CD4-positive, CD25-positive, alpha-beta regulatory T cell (primary cell): Measurements from ENCODE around the gene TEX11. TPM values are rescaled to one million over a fixed set of nuclear protein-coding genes. Genes with fewer than 3 reads are reported as not detected.

ENCODE experiments used
- ATAC-seq, 2 donors: fragments of 150-1000 bp; cut with Tn5 transposase; one replicate each; pipeline ENCODE4 v1.10.0; 2021; ENCODE audit warnings: low read depth in 2 of 2, moderate number of reproducible peaks in 2 of 2, moderate library complexity in 1 of 2
- DNase-seq, 3 donors: peaks; one replicate each; pipeline versions ENCODE4 v3.0.0 to v3.0.0-alpha.2; 2012 to 2022; ENCODE audit warnings: mixed read lengths in 1 of 3
- H3K27ac ChIP-seq: one replicate; pipeline ENCODE4 v1.7.0; 2013; ENCODE audit warnings: mild to moderate bottlenecking, low read length; ENCODE audit not compliant: insufficient read depth, poor library complexity, severe bottlenecking
- H3K27me3 ChIP-seq: one replicate; pipeline ENCODE4 v1.7.0; 2013; ENCODE audit warnings: low read length; ENCODE audit not compliant: control insufficient read depth, insufficient read depth
- H3K36me3 ChIP-seq: one replicate; pipeline ENCODE4 v1.7.0; 2013; ENCODE audit warnings: mild to moderate bottlenecking, low read length, moderate library complexity; ENCODE audit not compliant: control insufficient read depth, insufficient read depth
- H3K4me1 ChIP-seq: 2 replicates; pipeline ENCODE4 v1.7.0; 2013; ENCODE audit warnings: mild to moderate bottlenecking, low read length; ENCODE audit not compliant: insufficient read depth, control insufficient read depth, poor library complexity, severe bottlenecking
- H3K4me3 ChIP-seq: one replicate; pipeline ENCODE4 v1.7.0; 2013; ENCODE audit warnings: low read depth, mild to moderate bottlenecking, low read length, moderate library complexity
- H3K9me3 ChIP-seq, 2 experiments: 1 replicate in 1 of 2; 2 replicates in 1 of 2; pipeline ENCODE4 v1.7.0; 2013; ENCODE audit warnings: low read length in 2 of 2, mild to moderate bottlenecking in 1 of 2, moderate library complexity in 1 of 2; ENCODE audit not compliant: control insufficient read depth in 2 of 2
- H3K27ac Mint-ChIP-seq, 3 donors: one replicate each; pipeline ENCODE4 v1.8.0; 2020 to 2022; ENCODE audit warnings: mild to moderate bottlenecking in 3 of 3, mixed read lengths in 3 of 3, moderate library complexity in 2 of 3
- H3K27me3 Mint-ChIP-seq: one replicate; pipeline ENCODE4 v1.8.0; 2022; ENCODE audit warnings: mild to moderate bottlenecking, mixed read lengths
- H3K36me3 Mint-ChIP-seq: one replicate; pipeline ENCODE4 v1.8.0; 2020; ENCODE audit warnings: mixed read lengths
- H3K4me1 Mint-ChIP-seq, 4 donors: one replicate each; pipeline ENCODE4 v1.8.0; 2020 to 2022; ENCODE audit warnings: mixed read lengths in 4 of 4, mild to moderate bottlenecking in 1 of 4
- H3K4me3 Mint-ChIP-seq, 4 donors: one replicate each; pipeline ENCODE4 v1.8.0; 2020 to 2022; ENCODE audit warnings: mild to moderate bottlenecking in 4 of 4, mixed read lengths in 4 of 4, moderate library complexity in 3 of 4
- H3K9me3 Mint-ChIP-seq, 7 donors: one replicate each; pipeline ENCODE4 v1.8.0; 2020 to 2022; ENCODE audit warnings: mixed read lengths in 7 of 7, mild to moderate bottlenecking in 3 of 7, moderate library complexity in 2 of 7
- polyA plus RNA-seq, 4 donors: library from polyadenylated mRNA; unstranded; fragments of 300-500 nt; fragmentation: Illumina TruSeq; gene quantifications; one replicate each; pipeline ENCODE4 v1.2.3, GENCODE V29; 2021
- total RNA-seq: library from RNA; stranded (reverse); gene quantifications from one replicate; pipeline ENCODE4 v1.2.3, GENCODE V29; 2022

The TEX11 gene
- total and polyA plus RNA-seq, 5 donors from 2014 or later, result not detected

GRCh38 chrX:70508296-70508911, 400.1 kb downstream of the TEX11 start:
- ATAC-seq (no peak), DNase-seq (peak in 1 of 3 donors; percentile 48)
- peaks cover 0 to 26% (median 16%) of the 10 kb centered on the region in 4 donors for H3K4me1 Mint-ChIP-seq
- no peak overlapping the region for H3K4me3 ChIP-seq
- no peak overlapping the region for H3K27ac ChIP-seq
- H3K9me3 ChIP-seq, result no peaks in the 10 kb centered on the region
- H3K4me1 ChIP-seq, result peaks cover 2% of the 10 kb centered on the region
- no peak overlapping the region for H3K4me3 Mint-ChIP-seq
- H3K9me3 Mint-ChIP-seq, result peaks cover 0 to 2% (median 0%) of the 10 kb centered on the region in 7 donors
- no peaks in the 10 kb centered on the region for H3K36me3 ChIP-seq
- H3K27ac Mint-ChIP-seq, result peak overlapping the region in 1 of 3 donors; percentile 34
- no peaks in the 10 kb centered on the region for H3K27me3 ChIP-seq
- H3K27me3 Mint-ChIP-seq, result no peaks in the 10 kb centered on the region
- no peaks in the 10 kb centered on the region for H3K36me3 Mint-ChIP-seq

GRCh38 chrX:70505451-70505841, 403.1 kb downstream of the TEX11 start:
- H3K27ac Mint-ChIP-seq, result no peak overlapping the region
- peaks cover 3% of the 10 kb centered on the region for H3K36me3 Mint-ChIP-seq
- peaks cover 0 to 2% (median 0%) of the 10 kb centered on the region in 7 donors for H3K9me3 Mint-ChIP-seq

DNA sequence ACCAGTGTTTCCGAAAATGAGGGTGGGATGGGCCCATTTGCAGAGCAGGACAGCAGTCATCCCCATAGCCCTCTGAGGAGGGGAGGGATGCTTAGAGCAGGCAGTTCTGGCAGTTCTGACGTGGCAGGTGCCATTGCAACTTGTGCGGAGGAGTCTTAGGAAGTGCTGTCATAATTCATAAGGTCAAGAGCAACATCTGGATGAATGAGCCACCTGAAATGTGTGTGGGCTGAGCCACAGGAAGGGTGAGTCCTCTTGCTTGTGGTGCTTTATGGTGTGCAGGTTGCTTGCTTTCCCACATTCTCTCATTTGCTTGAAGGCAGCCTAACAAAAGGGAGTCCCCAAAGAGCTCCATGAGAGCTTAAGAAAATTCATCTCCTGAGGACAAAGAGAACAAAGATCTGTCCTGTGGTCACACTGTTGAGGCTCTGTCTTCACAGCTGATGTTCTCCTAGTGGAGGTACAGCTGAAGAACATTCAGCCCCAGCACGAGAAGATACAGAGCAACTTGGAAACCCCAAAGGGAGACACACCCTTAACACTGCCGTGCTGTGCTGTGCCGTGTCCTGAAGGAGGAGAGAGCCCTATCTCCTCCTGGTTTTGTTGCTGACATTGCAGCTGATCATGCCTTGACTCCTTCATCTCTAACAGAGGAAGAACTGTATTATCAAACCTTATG, 403.6 kb downstream of the TEX11 start:
- Histone ChIP-seq H3K27ac (no peak overlapping the region), H3K9me3 (no peaks in the 10 kb centered on the region), H3K27me3 (no peaks in the 10 kb centered on the region), H3K4me3 (no peak overlapping the region), H3K36me3 (peaks cover 16% of the 10 kb centered on the region), H3K4me1 (peaks cover 2% of the 10 kb centered on the region)
- peaks cover 3% of the 10 kb centered on the region for H3K36me3 Mint-ChIP-seq
- peak overlapping the region in 2 of 3 donors; percentile 66 to 71 for H3K27ac Mint-ChIP-seq
- peaks cover 0 to 26% (median 13%) of the 10 kb centered on the region in 4 donors for H3K4me1 Mint-ChIP-seq
- no peaks in the 10 kb centered on the region for H3K27me3 Mint-ChIP-seq
- ATAC-seq, result no peak
- no peak overlapping the region for H3K4me3 Mint-ChIP-seq
- no peaks in the 10 kb centered on the region for H3K9me3 Mint-ChIP-seq
- no peak for DNase-seq

More at GRCh38 chrX:70505451-70505841, 403.1 kb downstream of the TEX11 start:
- Histone ChIP-seq H3K27ac (no peak overlapping the region), H3K9me3 (no peaks in the 10 kb centered on the region), H3K4me3 (no peak overlapping the region), H3K36me3 (peaks cover 11% of the 10 kb centered on the region), H3K4me1 (peaks cover 2% of the 10 kb centered on the region), H3K27me3 (no peaks in the 10 kb centered on the region)
- H3K27me3 Mint-ChIP-seq, result no peaks in the 10 kb centered on the region
- no peak for ATAC-seq
- no peak overlapping the region for H3K4me3 Mint-ChIP-seq
- H3K4me1 Mint-ChIP-seq, result peaks cover 0 to 26% (median 16%) of the 10 kb centered on the region in 4 donors
- DNase-seq, result no peak

DNA sequence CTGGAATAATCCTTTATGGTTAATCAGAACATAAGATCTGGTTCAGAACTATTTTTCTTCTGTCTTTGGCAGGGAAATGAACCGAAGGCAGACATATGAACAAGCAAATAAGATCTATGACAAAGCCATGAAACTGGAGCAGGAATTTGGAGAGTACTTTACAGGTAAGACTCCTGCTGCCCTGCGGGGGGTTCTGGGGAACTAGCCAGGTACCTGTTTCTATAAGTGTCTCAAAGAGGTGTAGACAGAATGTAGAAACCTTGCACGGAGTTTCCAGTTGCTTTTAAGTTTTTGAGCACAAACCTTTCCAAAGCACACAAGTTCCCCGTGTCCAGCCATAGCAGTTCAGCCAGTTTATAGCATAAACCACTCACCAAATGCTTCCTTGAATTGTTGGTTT, 407.7 kb downstream of the TEX11 start:
- peaks cover 8% of the 10 kb centered on the region for H3K36me3 Mint-ChIP-seq
- Histone ChIP-seq H3K4me3 (no peak overlapping the region), H3K4me1 (no peaks in the 10 kb centered on the region), H3K27me3 (no peaks in the 10 kb centered on the region), H3K9me3 (no peaks in the 10 kb centered on the region), H3K27ac (no peak overlapping the region), H3K36me3 (peaks cover 33% of the 10 kb centered on the region)
- DNase-seq, result no peak
- no peak overlapping the region for H3K27ac Mint-ChIP-seq
- H3K9me3 Mint-ChIP-seq, result no peaks in the 10 kb centered on the region
- no peaks in the 10 kb centered on the region for H3K27me3 Mint-ChIP-seq
- H3K4me1 Mint-ChIP-seq, result peaks cover 0 to 21% (median 7%) of the 10 kb centered on the region in 4 donors
- ATAC-seq, result no peak
- H3K4me3 Mint-ChIP-seq, result no peak overlapping the region

GRCh38 chrX:70498129-70498528, 410.4 kb downstream of the TEX11 start:
- Histone ChIP-seq H3K36me3 (peaks cover 53% of the 10 kb centered on the region), H3K4me1 (no peaks in the 10 kb centered on the region), H3K4me3 (no peak overlapping the region), H3K9me3 (no peaks in the 10 kb centered on the region), H3K27ac (no peak overlapping the region), H3K27me3 (no peaks in the 10 kb centered on the region)
- H3K9me3 Mint-ChIP-seq, result no peaks in the 10 kb centered on the region
- H3K4me3 Mint-ChIP-seq, result no peak overlapping the region
- H3K36me3 Mint-ChIP-seq, result peaks cover 19% of the 10 kb centered on the region
- DNase-seq (no peak), ATAC-seq (no peak)
- peak overlapping the region in 2 of 3 donors; percentile 36 to 80 for H3K27ac Mint-ChIP-seq
- H3K27me3 Mint-ChIP-seq, result no peaks in the 10 kb centered on the region
- peaks cover 0 to 5% (median 0%) of the 10 kb centered on the region in 4 donors for H3K4me1 Mint-ChIP-seq

DNA sequence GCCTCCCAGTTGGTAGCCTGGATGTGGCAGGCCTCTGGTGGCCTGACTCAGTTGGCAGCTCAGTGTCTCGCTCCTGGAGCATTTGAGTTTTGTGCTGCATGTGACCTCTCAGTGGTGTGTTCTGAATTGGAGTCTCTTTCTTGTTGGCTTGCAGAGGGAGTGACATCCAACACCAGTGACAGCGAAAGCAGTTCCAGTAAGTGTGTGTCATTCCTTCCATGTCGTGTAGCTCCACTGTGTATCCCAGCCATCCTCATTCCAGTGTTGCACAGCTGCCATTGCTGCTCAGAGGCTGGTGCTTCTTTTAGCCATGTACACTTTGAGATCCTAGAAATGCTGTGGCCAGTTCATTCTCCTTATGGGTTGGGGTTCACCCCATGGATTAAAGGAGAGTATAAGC, 411.5 kb downstream of the TEX11 start:
- H3K36me3 Mint-ChIP-seq, result peaks cover 21% of the 10 kb centered on the region
- H3K4me1 Mint-ChIP-seq, result peaks cover 0 to 5% (median 0%) of the 10 kb centered on the region in 4 donors
- no peak overlapping the region for H3K27ac ChIP-seq
- H3K4me1 ChIP-seq, result no peaks in the 10 kb centered on the region
- no peaks in the 10 kb centered on the region for H3K9me3 Mint-ChIP-seq
- H3K36me3 ChIP-seq, result peaks cover 55% of the 10 kb centered on the region
- no peaks in the 10 kb centered on the region for H3K27me3 ChIP-seq
- H3K4me3 ChIP-seq, result no peak overlapping the region
- H3K4me3 Mint-ChIP-seq, result no peak overlapping the region
- DNase-seq, result no peak
- ATAC-seq, result no peak
- peak overlapping the region in 1 of 3 donors; percentile 54 for H3K27ac Mint-ChIP-seq
- no peaks in the 10 kb centered on the region for H3K27me3 Mint-ChIP-seq
- H3K9me3 ChIP-seq, result no peaks in the 10 kb centered on the region

GRCh38 chrX:70496491-70496890, 412.0 kb downstream of the TEX11 start:
- Mint-ChIP-seq H3K27ac (peak overlapping the region in 1 of 3 donors; percentile 54), H3K27me3 (no peaks in the 10 kb centered on the region), H3K9me3 (no peaks in the 10 kb centered on the region), H3K4me1 (peaks cover 0 to 5% (median 0%) of the 10 kb centered on the region in 4 donors), H3K4me3 (no peak overlapping the region), H3K36me3 (peaks cover 24% of the 10 kb centered on the region)
- no peaks in the 10 kb centered on the region for H3K27me3 ChIP-seq
- DNase-seq, result no peak
- no peaks in the 10 kb centered on the region for H3K9me3 ChIP-seq
- H3K4me3 ChIP-seq, result no peak overlapping the region
- no peak overlapping the region for H3K27ac ChIP-seq
- peaks cover 55% of the 10 kb centered on the region for H3K36me3 ChIP-seq
- ATAC-seq, result no peak
- no peaks in the 10 kb centered on the region for H3K4me1 ChIP-seq
